ENCODE measurements around the gene PSME2. TPM values are rescaled to one million over a fixed set of nuclear protein-coding genes. Genes with fewer than 3 reads are reported as not detected.
A peak's percentile ranks its signal among the peaks of the same experiment; 100 is the strongest.

PSME2 gene
- total RNA-seq, 2 experiments from 2014 or later, result 188 to 290 TPM

DNA sequence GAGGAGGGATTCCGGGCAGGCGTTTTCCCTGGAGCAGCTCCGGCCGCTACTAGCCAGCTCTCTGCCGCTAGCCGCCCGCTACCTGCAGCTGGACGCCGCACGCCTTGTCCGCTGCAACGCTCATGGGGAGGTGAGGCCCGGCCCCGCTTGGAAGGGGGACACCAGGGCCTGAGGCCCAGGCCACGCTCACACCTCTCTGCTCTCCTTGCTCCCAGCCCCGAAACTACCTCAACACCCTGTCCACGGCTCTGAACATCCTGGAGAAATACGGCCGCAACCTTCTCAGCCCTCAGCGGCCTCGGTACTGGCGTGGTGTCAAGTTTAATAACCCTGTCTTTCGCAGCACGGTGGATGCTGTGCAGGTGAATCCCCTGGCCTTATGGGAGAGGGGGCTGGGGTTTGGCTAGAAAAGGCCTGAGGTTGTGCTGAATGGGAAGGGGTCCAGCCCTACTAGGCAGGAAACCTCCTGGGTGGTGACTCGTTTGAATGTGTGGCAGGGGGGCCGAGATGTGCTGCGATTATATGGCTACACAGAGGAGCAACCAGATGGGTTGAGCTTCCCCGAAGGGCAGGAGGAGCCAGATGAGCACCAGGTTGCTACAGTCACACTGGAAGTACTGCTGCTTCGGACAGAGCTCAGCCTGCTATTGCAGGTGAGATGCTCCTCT, 1.5 kb upstream of the PSME2 start:
- H4K20me1 ChIP-seq (ENCODE audit: insufficient read depth, low read length), result no peaks in the 10 kb centered on the region
- peaks cover 60% of the 10 kb centered on the region for H3K36me3 ChIP-seq (ENCODE audit: insufficient read depth, low read length)
- peak overlapping the region; percentile 82 for H3K27ac ChIP-seq (ENCODE audit: low read depth, low read length, poor library complexity, severe bottlenecking)
- H3K79me2 ChIP-seq (ENCODE audit: insufficient read depth, low read depth, low read length), result peaks cover 19% of the 10 kb centered on the region; the same call in 1 of the 2 replicates
- peaks cover 17% of the 10 kb centered on the region for H3K4me1 ChIP-seq (ENCODE audit: insufficient read depth, low read length, poor library complexity, severe bottlenecking)
- no peaks in the 10 kb centered on the region for H3K9me2 ChIP-seq (ENCODE audit: insufficient read depth, low read length)
- TSS peak; percentile 70 for BruUV-seq (replicated peaks)
- CTCF ChIA-PET (ENCODE audit: unreplicated experiment), result interaction anchor here (1.1 kb wide), 1 partner anchor 13 kb away, joined by 4 read pairs; the partner anchor contains the start of gene IRF9
- H3K4me2 ChIP-seq (ENCODE audit: low read length), result peak overlapping the region; percentile 91
- peak overlapping the region; percentile 94 for H3K4me3 ChIP-seq (ENCODE audit: low read depth, low read length, poor library complexity, severe bottlenecking)
- DNase-seq (ENCODE audit: low spot score), result no peak
- POLR2A ChIA-PET, result interaction anchor here (0.7 to 3.9 kb wide), 6 partner anchors 12 to 53 kb away, joined by 3 to 32 read pairs (median 18); partner anchors contain the start of genes DCAF11, IRF9, NRL and PCK2
- H2AFZ ChIP-seq (ENCODE audit: low read length), result peak overlapping the region; percentile 47; the same call in 1 of the 2 replicates
- TF ChIP-seq EZH2phosphoT487 (IDR thresholded peaks at IDR 0.05; ENCODE audit: borderline replicate concordance, low read depth, low read length), result no peak
- no peak for TF ChIP-seq CTCF (conservative IDR thresholded peaks at IDR 0.05; ENCODE audit: low read length)
- H3K9me3 ChIP-seq (ENCODE audit: low read length), result no peaks in the 10 kb centered on the region
- intact Hi-C loops (cut with micrococcal nuclease; ENCODE audit: unreplicated experiment), result loop anchor here (1.0 to 10.0 kb wide), 4 partner anchors 13 to 843 kb away; partner anchors contain the start of genes BCL2L2, CHMP4A, IRF9 and PPP1R3E

DNA sequence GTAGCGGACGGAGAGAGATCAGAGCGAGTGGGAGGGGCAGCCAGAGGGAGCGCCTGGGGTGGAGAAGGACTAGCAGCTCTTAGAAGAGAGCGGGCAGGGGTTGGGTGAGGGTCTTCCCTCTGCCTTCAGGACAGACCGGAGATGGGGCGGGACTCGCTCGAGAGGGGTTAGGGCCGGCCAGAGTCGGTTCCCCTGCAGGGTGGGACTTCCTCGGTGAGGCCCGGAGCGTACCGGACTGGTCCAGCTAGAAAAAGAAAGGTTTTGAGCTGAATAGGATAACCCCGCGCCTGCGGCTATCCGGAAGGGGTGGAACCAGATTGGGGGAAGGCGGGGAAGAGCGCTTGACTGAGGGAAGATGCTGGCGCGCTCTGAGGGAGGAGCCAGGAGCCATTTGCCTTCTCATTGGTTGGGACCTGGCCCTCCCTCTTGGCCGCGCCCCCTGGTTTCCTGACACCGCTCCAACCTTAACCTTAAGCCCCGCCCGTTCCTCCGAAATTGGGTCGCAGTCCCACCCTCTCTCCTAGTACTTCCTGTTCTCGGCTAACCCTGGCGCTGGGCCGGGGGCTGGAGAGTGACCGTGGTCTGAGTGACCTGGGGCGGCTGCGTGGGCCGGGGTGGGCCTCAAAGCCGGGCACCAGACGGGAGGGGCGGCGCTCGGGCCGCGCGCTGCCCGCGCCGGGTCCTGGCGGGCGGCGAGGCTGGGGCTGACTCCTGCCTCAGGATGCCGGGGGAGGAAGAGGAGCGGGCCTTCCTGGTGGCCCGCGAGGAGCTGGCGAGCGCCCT, 759 bp upstream of the PSME2 start, which contains the start of gene RNF31:
Gene RNF31, plus strand, starts transcription at position 521 of the 783 bp plus-strand sequence. Its CDS starts 201 bp downstream, at position 722.
- Histone ChIP-seq H4K20me1 (ENCODE audit: insufficient read depth, low read length) (no peaks in the 10 kb centered on the region), H3K4me3 (ENCODE audit: low read depth, low read length, poor library complexity, severe bottlenecking) (peak within 1 kb of the TSS; percentile 94), H3K4me1 (ENCODE audit: insufficient read depth, low read length, poor library complexity, severe bottlenecking) (peaks cover 20% of the 10 kb centered on the region), H3K79me2 (ENCODE audit: insufficient read depth, low read depth, low read length) (peaks cover 19% of the 10 kb centered on the region; the same call in 1 of the 2 replicates), H3K4me2 (ENCODE audit: low read length) (peak within 1 kb of the TSS; percentile 96), H3K36me3 (ENCODE audit: insufficient read depth, low read length) (peaks cover 57% of the 10 kb centered on the region), H3K9me2 (ENCODE audit: insufficient read depth, low read length) (no peaks in the 10 kb centered on the region), H3K9me3 (ENCODE audit: low read length) (no peaks in the 10 kb centered on the region), H2AFZ (ENCODE audit: low read length) (peak within 1 kb of the TSS; percentile 76; the same call in 1 of the 2 replicates), H3K27ac (ENCODE audit: low read depth, low read length, poor library complexity, severe bottlenecking) (peak within 1 kb of the TSS; percentile 82)
- no peak for TF ChIP-seq CTCF (conservative IDR thresholded peaks at IDR 0.05; ENCODE audit: low read length)
- TF ChIP-seq EZH2phosphoT487 (IDR thresholded peaks at IDR 0.05; ENCODE audit: borderline replicate concordance, low read depth, low read length), result no peak
- peak; percentile 99 for DNase-seq (ENCODE audit: low spot score)
- intact Hi-C loops (cut with micrococcal nuclease; ENCODE audit: unreplicated experiment), result loop anchor here (1.0 to 10.0 kb wide), 5 partner anchors 14 to 842 kb away; partner anchors contain the start of genes BCL2L2, CHMP4A, IRF9 and PCK2
- ChIA-PET POLR2A (interaction anchor here (0.5 to 3.9 kb wide), 14 partner anchors 9 to 124 kb away, joined by 3 to 32 read pairs (median 5); partner anchors contain the start of genes CHMP4A, DCAF11, IPO4 and IRF9), CTCF (ENCODE audit: unreplicated experiment) (interaction anchor here (1.1 to 1.3 kb wide), 2 partner anchors 14 to 95 kb away, joined by 3 to 4 read pairs; partner anchors contain the start of genes IRF9 and TINF2)
- BruUV-seq (replicated peaks), result no TSS peak
